Astrocyte of the hippocampus (primary cell): Measurements from ENCODE around the gene DAPL1.
"Not testable (repeated sequence)": the region's sequence is repeated elsewhere in the genome, so short reads cannot be mapped to it uniquely, and the experiment has no call there.

Experiments used
- DNase-seq: peaks from one replicate; pipeline ENCODE4 v3.0.0; 2011; ENCODE audit warnings: low read depth, low spot score

DAPL1 gene

DNA sequence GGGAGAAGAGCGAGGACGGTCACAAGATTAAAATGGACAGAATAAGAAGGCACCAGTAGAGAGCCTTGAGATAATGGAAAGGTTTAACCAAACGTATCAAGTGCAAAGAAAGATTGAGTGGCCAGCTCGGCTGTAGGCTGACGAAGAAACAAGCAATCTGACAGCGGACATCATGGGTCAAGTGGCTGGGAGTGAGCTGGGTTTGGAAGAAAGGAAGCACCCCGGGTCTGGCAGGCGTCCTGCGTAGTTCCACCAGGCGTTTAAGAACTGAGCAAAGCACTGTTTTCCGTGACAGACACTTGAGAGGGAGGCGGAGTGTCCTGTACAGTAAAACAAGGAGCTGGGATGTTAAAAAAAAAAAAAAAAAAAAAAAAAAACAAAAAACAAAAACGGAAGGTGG is 27.1 kb downstream of the DAPL1 start:
- DNase-seq: no peak

DNA sequence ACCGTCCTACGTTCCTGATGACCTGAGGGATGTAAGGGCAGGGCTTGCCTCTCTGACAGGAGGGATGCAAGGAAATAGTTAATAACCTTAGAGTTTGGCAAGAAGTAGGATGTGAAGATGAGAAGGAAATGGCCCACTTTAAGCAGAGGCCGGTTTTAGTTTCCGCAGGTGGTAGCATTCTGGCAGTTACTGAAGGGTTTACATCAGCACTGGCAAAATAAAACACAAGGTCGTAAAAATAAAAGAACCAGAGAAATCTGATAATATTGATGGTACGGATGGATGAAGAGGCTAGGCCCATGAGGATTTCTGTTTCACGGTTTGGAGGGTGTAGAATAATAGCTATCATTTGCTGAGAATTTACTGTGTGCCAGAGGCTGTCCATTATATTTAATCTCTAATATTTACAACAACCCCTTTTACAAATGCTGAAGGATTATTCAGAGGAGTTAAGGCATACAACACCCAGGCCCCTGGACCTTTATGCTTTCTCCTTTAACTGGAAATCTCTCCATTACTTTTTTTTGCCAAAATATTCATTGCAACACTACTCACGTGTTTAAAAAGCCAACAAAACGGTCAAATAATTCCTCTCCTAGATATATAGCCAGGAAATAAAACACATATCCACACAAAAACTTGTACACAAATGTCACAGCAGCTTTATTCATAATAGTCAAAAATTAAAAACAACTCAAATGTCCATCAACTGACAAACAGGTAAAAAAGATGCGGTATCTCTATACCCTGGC is 28.5 kb downstream of the DAPL1 start:
- no peak for DNase-seq

DNA sequence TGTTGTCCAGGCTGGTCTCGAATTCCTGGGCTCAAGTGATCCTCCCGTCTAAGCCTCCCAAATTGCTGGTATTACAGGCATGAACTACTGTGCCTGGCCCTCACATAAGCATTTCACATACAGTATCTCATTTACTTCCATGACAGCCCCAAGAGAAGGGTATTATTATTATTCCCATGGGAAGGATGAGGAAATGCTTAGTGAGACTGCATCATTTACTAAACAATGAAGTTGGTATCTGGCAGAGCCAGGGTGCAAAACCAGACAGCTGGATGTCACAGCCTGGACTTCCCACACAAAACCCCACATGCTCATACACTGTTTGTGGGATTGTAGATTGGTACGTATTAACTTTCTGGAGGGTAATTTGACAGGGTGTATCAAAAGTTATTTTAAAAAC is 29.9 kb downstream of the DAPL1 start:
- DNase-seq: no peak

DNA sequence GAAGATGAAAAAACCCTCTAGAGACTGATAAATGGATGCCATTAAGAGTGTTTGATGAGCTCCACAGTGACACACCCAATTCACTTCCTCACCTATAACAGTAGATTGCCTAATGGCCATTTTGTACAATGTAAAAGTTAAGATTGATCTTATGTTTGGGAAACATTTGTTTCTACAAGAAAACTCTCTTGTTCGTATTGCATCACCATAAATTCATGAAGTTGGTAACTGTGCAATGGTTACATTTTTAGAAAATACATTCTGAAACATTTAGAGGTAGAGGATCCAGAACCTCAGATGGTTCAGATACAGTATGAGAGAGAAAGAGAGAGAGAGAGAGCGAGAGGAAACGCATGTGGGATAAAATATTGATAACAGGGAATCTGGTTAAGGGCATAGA is 31.8 kb downstream of the DAPL1 start:
- no peak for DNase-seq

DNA sequence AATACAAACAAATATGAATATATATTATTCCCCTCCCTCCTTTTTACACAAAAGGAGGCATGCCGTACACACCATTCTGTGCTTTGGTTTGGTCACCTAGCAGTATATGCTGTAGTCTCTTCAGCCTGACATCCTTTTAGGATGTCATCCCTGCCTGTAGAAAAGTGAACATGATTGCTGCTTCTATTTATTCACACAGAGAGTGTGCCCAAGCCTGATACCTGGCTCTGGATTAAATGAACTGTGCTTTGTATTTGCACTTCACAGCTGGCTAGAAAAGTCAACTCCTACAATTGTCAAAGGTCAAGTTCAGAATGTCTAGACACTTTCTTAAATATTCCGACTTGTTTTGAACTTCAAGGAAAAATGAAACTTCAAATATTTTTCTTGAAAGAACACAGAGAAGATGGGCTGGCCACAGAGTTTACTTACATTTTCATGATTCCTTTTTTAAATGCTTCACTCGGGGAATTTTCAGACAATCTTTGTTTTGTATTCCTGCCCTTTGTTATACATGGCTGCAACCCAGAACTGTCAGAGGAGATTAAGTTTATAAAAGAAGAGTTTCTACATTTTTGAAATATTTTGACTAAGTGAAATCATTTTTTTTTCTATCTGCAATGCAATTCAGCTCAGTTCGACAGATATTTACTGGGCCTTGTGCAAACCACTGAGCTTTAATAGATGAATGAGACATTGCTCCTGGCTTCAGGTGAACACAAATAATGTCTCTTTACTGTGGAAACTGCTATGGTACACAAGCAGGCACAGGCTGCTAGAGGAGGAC is 33.5 kb downstream of the DAPL1 start:
- DNase-seq: peak; percentile 62

DNA sequence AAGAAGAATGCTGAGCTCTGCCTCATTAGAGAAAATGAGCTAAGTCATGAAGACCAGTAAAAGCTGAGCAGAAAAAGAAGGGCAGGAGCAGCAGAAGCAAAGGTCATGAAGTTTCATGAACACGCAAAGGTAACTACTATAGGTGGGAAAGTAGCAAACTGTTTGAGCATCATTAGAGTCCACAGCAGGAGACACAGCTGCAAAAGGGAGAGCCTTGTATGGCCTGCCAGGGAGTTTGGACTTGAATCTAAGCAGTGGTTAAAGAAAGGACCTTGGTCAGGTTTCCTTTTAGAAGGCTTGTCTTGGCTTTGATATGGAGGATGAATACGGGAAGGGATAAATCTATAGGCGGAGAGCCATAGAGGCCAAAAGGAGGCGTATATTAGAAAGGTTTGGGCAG is 34.0 kb downstream of the DAPL1 start:
- DNase-seq: no peak

DNA sequence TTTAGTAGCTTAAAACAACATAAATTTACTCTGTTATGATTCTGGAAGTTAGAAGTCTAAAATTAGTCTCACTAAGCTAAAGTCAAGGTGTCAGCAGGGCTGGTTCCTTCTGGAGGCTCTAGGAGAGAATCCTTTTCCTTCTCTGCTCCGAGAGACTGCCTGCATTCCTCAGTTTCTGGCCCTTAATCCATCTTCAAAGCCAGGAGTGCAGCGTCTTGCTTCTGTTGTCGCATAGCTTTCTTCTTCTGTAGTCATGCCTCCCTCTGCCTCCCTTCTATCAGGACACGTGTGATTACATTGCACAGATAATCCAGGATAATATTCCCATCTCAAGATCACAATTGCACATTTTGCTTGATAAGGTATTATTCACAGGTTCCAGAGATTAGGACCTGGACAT is 35.1 kb downstream of the DAPL1 start:
- no peak for DNase-seq

DNA sequence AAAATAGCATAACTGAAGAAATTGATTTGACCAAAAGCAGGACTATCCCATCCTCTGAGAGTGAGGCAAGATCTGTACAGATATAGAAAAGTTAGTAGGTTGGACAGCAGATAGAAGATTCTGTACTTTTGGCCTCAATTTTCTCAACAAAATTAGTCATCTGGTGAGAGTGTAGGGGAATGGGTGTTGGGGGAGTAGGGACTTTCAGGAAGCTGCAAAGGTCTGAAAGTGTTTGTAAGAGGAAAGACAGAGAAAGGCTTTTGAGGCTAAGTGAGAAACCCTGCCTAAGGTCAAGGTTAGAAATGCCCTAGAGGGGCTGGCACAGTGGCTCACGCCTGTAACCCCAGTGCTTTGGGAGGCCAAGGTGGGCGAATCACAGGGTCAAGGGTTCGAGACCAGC is 40.3 kb downstream of the DAPL1 start:
- DNase-seq: no peak

DNA sequence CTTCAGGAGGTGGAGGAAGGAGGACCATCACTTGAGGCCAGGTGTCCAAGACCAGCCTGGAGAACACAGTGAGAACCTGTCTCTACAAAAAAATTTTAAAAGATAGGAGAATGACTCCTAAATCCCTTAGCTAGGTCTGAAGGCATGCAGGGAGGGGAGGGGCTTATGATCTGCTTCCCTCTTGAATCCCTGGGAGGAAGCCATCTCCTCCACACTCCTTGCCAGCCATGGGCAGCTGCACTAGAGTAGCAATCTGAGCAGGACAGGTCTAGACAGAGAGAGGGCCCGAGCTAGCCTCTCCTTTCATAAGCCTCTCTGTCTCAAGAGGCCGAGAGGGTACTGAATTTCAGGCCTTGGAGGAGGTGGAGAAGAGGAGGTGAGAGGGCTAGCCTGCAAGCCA is 42.5 kb downstream of the DAPL1 start:
- DNase-seq: no peak

DNA sequence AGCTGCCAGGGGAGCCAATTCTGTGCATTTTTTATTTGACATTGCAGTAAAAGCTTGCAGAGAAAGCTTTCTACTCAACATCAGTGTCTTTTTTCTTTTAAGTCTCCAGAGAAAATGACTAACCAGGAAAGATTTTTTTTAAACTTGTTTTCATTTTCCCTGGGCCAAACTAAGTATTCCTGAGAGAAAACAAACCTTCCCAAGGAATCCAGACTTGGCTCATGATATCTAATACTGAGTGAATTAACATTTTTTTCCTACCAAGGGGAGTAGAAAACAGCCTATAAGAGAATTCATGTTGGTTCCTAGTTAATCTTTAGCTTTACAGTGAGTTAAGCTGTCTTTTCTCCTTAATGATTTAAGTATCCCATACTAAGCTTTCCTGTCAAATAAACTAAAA is 46.7 kb downstream of the DAPL1 start:
- DNase-seq: peak; percentile 78

DNA sequence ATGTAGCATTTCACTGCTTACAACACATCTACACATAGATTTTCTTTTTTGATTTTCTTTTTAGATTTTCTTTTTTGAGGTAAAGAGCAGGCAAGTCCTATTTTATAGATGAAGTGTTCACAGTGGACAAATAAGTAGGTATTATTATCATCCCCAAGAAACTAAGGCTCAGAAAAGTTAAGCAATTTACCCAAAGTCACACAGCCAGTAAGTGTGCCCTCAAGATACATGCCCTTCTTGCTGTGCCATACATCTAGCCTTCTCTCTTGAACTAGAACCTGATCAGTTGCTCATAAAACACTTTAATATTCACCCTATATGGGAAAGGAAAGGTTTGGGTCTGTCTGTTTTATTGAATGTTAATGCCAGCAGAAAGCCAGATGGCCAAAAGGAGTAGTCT is 50.3 kb downstream of the DAPL1 start:
- DNase-seq: no peak

DNA sequence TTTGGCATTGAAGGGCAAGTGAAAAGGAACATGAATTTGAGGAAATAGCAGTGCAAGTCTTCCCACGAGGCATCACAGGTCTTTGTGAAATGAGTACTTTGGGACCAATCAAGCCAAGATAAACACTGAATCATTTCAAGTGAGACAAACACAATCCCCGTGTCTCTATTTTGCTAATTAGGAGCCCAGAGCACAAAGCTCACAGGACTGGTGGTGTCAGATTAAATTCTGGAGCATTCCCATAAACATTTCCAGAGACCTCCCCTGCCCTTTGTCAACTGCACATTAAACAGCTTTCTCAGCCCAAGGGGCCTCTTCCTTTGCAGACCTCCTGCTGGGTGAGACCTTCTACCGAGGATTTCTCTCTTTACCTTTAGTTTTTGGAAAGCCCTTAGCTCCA is 50.7 kb downstream of the DAPL1 start:
- DNase-seq: peak; percentile 87

DNA sequence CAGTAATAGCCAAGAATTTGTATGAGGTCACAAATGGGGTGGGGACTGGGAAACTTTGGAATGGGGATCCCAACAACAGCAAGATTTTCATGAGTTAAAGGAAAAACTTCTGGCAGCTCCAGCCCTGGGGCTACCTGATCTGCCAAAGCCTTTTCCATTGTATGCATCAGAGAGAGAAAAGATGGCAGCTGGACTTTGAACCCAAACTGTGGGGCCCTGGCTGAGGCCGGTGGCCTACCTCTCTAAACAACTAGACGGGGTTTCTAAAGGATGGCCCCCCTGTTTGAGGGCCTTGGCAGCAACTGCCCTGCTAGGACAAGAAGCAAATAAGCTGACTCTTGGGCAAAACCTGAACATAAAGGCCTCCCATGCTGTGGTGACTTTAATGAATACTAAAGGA is 52.4 kb downstream of the DAPL1 start:
- not testable (repeated sequence) for DNase-seq

DNA sequence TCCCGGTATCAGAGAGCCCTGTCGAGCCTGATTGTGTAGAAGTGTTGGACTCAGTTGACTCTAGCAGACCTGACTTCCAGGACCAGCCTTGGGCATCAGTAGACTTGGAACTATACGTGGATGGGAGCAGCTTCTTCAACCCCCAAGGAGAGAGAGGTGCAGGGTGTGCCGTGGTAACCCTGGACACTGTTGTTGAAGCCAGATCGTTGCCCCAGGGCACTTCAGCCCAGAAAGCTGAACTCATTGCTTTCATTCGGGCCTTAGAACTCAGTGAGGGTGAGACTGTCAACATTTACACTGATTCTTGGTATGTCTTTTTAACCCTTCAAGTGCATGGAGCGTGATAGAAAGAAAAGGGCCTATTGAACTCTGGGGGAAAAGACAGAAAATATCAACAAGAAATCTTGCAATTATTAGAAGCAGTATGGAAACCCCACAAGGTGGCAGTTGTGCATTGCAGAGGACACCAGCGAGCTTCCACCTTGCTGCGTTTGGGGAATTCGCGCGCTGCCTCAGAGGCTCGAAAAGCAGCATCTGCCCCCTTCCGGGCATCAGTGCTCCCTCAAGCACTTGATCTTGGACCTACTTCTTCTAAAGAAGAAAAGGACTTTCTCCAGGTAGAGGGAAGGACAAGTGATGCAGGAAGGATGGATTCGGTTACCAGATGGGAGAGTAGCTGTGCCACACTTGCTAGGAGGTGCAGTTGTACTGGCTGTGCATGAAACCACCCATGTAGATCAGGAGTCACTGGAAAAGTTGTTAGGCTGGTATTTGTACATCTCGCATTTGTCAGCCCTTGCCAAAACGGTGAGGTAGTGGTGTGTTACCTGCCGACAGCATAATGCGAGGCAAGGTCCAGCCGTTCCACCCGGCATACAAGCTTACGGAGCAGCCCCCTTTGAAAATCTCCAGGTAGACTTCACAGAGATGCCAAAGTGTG is 53.2 kb downstream of the DAPL1 start:
- not testable (repeated sequence) for DNase-seq

DNA sequence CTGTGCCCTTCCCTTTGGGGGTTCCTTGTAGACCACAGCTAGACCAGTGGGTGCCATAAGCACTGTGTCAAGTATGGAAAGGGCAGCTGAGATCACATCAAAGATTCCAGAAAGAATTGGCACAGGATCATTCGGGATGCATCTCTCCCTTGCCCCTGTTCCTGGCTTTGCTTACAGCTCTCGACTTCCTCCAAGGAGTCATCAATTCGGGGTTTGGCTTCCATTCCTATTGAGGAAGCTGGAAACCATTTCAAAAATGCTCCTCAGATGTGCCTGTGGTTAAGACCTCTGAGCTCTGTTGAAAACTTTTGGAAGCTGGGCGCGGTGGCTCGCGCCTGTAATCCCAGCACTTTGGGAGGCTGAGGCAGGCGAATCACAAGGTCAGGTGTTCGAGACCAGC is 65.1 kb downstream of the DAPL1 start:
- peak; percentile 46 for DNase-seq

DNA sequence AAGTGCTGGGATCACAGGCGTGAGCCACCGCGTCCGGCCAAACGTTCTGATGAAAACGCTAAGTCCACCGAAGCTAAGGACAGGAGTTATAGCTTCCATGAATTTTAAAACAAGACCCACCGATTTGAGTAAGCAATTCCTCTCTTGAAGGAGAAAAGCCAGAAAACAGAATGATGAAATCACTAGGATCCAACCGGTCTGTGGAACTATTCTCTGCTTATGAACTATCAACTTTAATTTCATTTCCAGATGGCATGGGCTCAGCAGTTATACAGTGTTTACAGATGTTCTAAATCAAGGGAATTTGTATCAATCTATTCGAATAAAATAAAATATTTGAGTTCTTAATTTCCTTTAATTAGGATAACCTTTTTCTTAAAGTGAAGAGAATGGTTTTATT is 66.5 kb downstream of the DAPL1 start:
- not testable (repeated sequence) for DNase-seq

DNA sequence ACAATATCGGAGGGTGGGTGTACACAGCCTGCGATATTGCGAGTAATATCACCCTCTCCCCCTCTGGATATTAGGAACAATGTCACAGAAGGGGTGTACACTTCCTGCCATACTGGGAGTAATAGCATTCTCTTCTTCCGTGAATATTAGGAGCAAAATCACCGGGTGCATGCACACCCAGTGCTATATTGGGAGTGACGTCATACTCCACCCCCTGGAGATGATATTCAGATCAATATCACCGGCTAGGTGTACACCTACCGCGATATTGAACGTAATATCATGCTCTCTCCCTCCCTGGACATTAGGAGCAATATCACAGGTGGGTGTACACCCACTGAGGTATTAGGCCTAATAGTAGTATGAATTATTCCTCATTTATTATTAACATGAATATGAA is 70.4 kb downstream of the DAPL1 start:
- not testable (repeated sequence) for DNase-seq
